Tibial nerve (tissue), 4 donors: Measurements from ENCODE around the gene SIX2. TPM values are rescaled to one million over a fixed set of nuclear protein-coding genes. Genes with fewer than 3 reads are reported as not detected.

Experiments used
- DNase-seq, 2 donors: peaks; one replicate each; pipeline ENCODE4 v3.0.0-alpha.2; 2019; ENCODE audit warnings: low spot score in 2 of 2
- H3K27ac ChIP-seq, 4 donors: fragments of 200-600 bp; sonication (generic) in 3 of 4; one replicate each; pipeline ENCODE4 v1.5.1; 2017 to 2019; ENCODE audit warnings: mild to moderate bottlenecking in 1 of 4
- H3K27me3 ChIP-seq, 2 donors: fragments of 200-600 bp; sonication (generic) in 1 of 2; one replicate each; pipeline versions ENCODE4 v1.5.1 to v1.6.0; 2017 to 2019
- H3K36me3 ChIP-seq, 3 donors: fragments of 200-600 bp; sonication (generic); one replicate each; pipeline ENCODE4 v1.5.1; 2018 to 2019
- H3K4me1 ChIP-seq, 4 donors: fragments of 200-600 bp; sonication (generic) in 3 of 4; one replicate each; pipeline ENCODE4 v1.5.1; 2017 to 2019
- H3K4me3 ChIP-seq, 4 donors: fragments of 200-600 bp; sonication (generic) in 3 of 4; one replicate each; pipeline ENCODE4 v1.5.1; 2017 to 2019; ENCODE audit warnings: mild to moderate bottlenecking in 1 of 4, moderate library complexity in 1 of 4
- H3K9me3 ChIP-seq, 4 donors: fragments of 200-600 bp; sonication (generic) in 3 of 4; one replicate each; pipeline ENCODE4 v1.5.1; 2017 to 2019
- EP300 ChIP-seq, 2 donors: sonication (generic); formaldehyde crosslinking; IDR thresholded peaks; one replicate each; pipeline ENCODE4 v1.6.1; 2017; ENCODE audit warnings: antibody characterized with exemption in 2 of 2, mild to moderate bottlenecking in 1 of 2
- POLR2A ChIP-seq, 2 donors: fragments of 450-650 bp; IDR thresholded peaks; one replicate each; pipeline ENCODE4 v1.6.1; 2017; ENCODE audit warnings: antibody characterized with exemption in 2 of 2, mild to moderate bottlenecking in 2 of 2, moderate library complexity in 2 of 2
- WGBS, 2 donors: methylation state at CpG; one replicate each; pipeline ENCODE4 v1.1.5; 2018; 5-methylcytosine and 5-hydroxymethylcytosine counted together
- total RNA-seq, 4 donors: library from RNA; depleted of rRNA; stranded (reverse); fragments of >200 nt; gene quantifications; one replicate each; pipeline ENCODE4 v1.1.0, GENCODE V29; 2016
- TF ChIP-seq, protein P1 (sequence below), 5 experiments: fragments of 200-600 bp in 3 of 5; fragments of 450-650 bp in 2 of 5; sonication (generic) in 3 of 5; IDR thresholded peaks; one replicate each; pipeline ENCODE4 v1.5.1; 2016 to 2019; ENCODE audit warnings: antibody characterized with exemption in 5 of 5, mild to moderate bottlenecking in 3 of 5, moderate library complexity in 2 of 5

The SIX2 gene
- total RNA-seq, 4 donors from 2014 or later = 0.87 to 4.9 (median 2.5) TPM

DNA sequence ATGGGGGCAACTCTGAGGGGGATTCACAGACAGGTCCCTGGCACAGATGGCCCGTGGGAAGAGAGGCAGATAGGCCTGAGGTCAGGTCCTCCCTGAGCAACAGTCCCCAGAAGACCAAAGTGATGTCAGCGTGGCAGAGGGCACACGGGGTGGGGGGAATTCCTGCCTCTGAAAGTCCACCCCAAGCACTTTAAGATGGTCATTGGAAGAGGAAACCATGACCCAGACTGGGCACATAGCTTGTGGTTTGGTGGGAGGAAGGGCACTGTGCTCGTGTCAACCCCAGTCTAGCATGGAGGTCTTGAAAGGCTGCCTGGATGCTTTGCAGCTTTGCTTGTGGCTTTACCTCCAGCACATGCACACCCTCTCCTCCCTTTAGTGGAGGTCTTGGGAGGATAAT lies 38.0 kb upstream of the SIX2 start:
- H3K9me3 ChIP-seq = no peaks in the 10 kb centered on the region
- H3K4me3 ChIP-seq = no peak overlapping the region
- H3K4me1 ChIP-seq = no peaks in the 10 kb centered on the region
- no peak for TF ChIP-seq EP300 (IDR thresholded peaks at IDR 0.05)
- TF ChIP-seq POLR2A (IDR thresholded peaks at IDR 0.05) = no peak
- TF ChIP-seq, protein P1, sequence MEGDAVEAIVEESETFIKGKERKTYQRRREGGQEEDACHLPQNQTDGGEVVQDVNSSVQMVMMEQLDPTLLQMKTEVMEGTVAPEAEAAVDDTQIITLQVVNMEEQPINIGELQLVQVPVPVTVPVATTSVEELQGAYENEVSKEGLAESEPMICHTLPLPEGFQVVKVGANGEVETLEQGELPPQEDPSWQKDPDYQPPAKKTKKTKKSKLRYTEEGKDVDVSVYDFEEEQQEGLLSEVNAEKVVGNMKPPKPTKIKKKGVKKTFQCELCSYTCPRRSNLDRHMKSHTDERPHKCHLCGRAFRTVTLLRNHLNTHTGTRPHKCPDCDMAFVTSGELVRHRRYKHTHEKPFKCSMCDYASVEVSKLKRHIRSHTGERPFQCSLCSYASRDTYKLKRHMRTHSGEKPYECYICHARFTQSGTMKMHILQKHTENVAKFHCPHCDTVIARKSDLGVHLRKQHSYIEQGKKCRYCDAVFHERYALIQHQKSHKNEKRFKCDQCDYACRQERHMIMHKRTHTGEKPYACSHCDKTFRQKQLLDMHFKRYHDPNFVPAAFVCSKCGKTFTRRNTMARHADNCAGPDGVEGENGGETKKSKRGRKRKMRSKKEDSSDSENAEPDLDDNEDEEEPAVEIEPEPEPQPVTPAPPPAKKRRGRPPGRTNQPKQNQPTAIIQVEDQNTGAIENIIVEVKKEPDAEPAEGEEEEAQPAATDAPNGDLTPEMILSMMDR (IDR thresholded peaks at IDR 0.05) = no peak
- no peak for DNase-seq
- no peaks in the 10 kb centered on the region for H3K36me3 ChIP-seq
- 66 to 76% methylated on average over 4 of the region's 4 CpGs for WGBS, 2 donors
- H3K27me3 ChIP-seq = no peaks in the 10 kb centered on the region
- no peak overlapping the region for H3K27ac ChIP-seq

DNA sequence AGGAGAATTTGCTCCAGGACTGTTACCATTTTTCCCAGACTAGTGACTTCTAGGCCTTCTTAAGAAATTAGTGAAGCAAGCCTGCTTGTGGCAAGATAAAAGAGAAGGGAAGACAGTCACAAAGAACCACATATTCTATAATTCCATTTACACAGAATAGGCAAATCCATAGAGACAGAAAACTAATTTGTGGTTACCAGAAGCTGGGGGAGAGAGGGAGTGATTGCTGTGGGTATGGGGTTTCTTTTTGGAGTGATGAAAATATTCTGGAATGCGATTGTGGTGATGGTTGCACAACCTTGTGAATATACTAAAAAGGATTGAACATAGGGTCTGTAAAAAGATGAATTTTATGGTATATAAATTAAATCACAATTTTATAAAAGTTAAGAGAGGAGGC lies 37.5 kb upstream of the SIX2 start:
- no peak for DNase-seq
- TF ChIP-seq EP300 (IDR thresholded peaks at IDR 0.05) (no peak), POLR2A (IDR thresholded peaks at IDR 0.05) (no peak)
- TF ChIP-seq, protein P1 (IDR thresholded peaks at IDR 0.05) = no peak
- Histone ChIP-seq H3K36me3 (no peaks in the 10 kb centered on the region), H3K4me3 (no peak overlapping the region), H3K9me3 (no peaks in the 10 kb centered on the region), H3K4me1 (no peaks in the 10 kb centered on the region), H3K27me3 (peaks cover 0 to 4% of the 10 kb centered on the region in 2 donors), H3K27ac (no peak overlapping the region)
- 98 to 100% methylated on average over 1 of the region's 1 CpG for WGBS, 2 donors

DNA sequence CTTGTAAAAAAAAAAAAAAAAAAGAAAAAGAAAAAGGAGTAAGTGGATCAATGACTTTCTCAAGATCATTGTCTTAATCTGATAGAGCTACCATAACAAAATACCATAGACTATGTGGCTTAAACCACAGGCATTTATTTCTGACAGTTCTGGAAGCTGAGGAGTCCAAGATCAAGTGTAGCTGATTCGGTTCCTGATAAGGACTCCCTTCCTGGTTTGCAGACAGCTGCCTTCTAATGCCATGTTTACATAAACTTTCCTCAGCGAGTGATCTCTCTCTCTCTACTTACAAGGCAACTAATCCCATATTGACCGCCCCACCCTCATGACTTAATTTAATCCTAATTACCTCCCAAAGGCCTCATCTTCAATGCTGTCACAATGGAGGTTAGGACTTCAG lies 36.5 kb upstream of the SIX2 start:
- Histone ChIP-seq H3K4me3 (no peak overlapping the region), H3K9me3 (no peaks in the 10 kb centered on the region), H3K4me1 (no peaks in the 10 kb centered on the region), H3K27ac (no peak overlapping the region), H3K27me3 (peaks cover 0 to 5% of the 10 kb centered on the region in 2 donors), H3K36me3 (no peaks in the 10 kb centered on the region)
- 77 to 93% methylated on average over 3 of the region's 3 CpGs for WGBS, 2 donors
- TF ChIP-seq, protein P1 (IDR thresholded peaks at IDR 0.05) = no peak
- TF ChIP-seq POLR2A (IDR thresholded peaks at IDR 0.05) (no peak), EP300 (IDR thresholded peaks at IDR 0.05) (no peak)
- no peak for DNase-seq

DNA sequence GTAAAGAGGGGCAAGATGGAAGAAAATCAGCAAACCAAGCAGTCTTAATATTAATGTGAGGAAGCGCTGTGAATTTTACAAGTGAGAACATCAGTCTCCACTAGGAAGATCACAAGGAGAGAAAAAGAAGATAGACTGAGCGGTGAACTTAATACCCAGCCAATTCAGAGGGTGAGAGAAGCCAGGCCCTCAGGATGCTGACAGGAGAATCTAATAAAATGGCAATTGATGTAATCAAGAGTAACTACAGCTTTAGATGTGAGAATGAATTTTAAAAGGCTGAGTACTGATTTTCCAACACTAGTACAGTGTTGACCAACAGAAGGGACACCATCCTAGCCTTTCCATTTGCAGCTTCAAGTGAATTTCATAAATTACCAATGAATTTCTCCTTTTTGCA lies 35.7 kb upstream of the SIX2 start:
- H3K27ac ChIP-seq = no peak overlapping the region
- no peaks in the 10 kb centered on the region for H3K9me3 ChIP-seq
- no peak overlapping the region for H3K4me3 ChIP-seq
- TF ChIP-seq POLR2A (IDR thresholded peaks at IDR 0.05) = no peak
- TF ChIP-seq, protein P1 (IDR thresholded peaks at IDR 0.05) = no peak
- no peak for TF ChIP-seq EP300 (IDR thresholded peaks at IDR 0.05)
- DNase-seq = no peak
- H3K36me3 ChIP-seq = no peaks in the 10 kb centered on the region
- 93 to 98% methylated on average over 2 of the region's 2 CpGs for WGBS, 2 donors
- H3K4me1 ChIP-seq = no peaks in the 10 kb centered on the region
- H3K27me3 ChIP-seq = peaks cover 0 to 5% of the 10 kb centered on the region in 2 donors

DNA sequence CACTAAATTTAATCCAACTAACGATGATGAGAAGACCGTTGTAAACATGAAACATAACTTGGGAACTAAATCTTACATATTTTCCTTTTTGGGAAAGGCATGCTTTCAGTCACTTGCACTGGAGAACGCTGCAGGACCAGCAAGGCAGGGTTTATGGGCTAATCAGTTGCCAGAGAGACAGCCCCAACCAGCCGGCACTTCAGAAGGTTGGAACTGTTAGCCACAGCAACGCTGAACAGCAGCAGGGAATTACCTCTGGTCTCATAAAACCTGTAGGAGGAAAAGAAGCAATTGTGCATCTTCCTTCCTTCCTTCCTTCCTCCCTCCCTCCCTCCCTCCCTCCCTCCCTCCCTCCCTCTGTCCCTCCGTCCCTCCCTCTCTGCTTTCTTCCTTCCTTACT lies 33.9 kb upstream of the SIX2 start:
- H3K4me1 ChIP-seq = no peaks in the 10 kb centered on the region
- no peak overlapping the region for H3K4me3 ChIP-seq
- H3K9me3 ChIP-seq = no peaks in the 10 kb centered on the region
- peaks cover 0 to 10% of the 10 kb centered on the region in 2 donors for H3K27me3 ChIP-seq
- no peak for DNase-seq
- 21 to 31% methylated on average over 6 of the region's 6 CpGs for WGBS, 2 donors
- no peak overlapping the region for H3K27ac ChIP-seq
- no peaks in the 10 kb centered on the region for H3K36me3 ChIP-seq
- TF ChIP-seq POLR2A (IDR thresholded peaks at IDR 0.05) (no peak), EP300 (IDR thresholded peaks at IDR 0.05) (no peak)
- TF ChIP-seq, protein P1 (IDR thresholded peaks at IDR 0.05) = no peak
